CD4-positive, alpha-beta memory T cell (primary cell): ENCODE measurements around the gene DTWD2. TPM values are rescaled to one million over a fixed set of nuclear protein-coding genes. Genes with fewer than 3 reads are reported as not detected.
"Not testable (repeated sequence)": the region's sequence is repeated elsewhere in the genome, so short reads cannot be mapped to it uniquely, and the experiment has no call there.

ENCODE experiments used
- CTCF ChIA-PET: fragments of 350-600 bp; sonication (Branson Sonifier 250); formaldehyde crosslinking; loops from one replicate; lab custom pipeline; 2021; ENCODE audit warnings: inconsistent platforms; ENCODE audit not compliant: partially characterized antibody; lab: Charles Lee
- POLR2A ChIA-PET: fragments of 350-600 bp; sonication (Branson Sonifier 250); formaldehyde crosslinking; loops from one replicate; lab custom pipeline; 2021; ENCODE audit not compliant: partially characterized antibody; lab: Charles Lee
- DNase-seq, 5 donors: peaks; one replicate each; pipeline versions ENCODE4 v3.0.0 to v3.0.0-alpha.2; 2020 to 2022; ENCODE audit warnings: mixed read lengths in 1 of 5
- H3K27ac ChIP-seq: one replicate; pipeline ENCODE4 v1.7.0; 2013; ENCODE audit warnings: low read depth, low read length
- H3K27me3 ChIP-seq: 2 replicates; pipeline ENCODE4 v1.7.0; 2013; ENCODE audit warnings: mild to moderate bottlenecking, low read length, moderate library complexity; ENCODE audit not compliant: insufficient read depth
- H3K36me3 ChIP-seq: 2 replicates; pipeline ENCODE4 v1.7.0; 2013; ENCODE audit warnings: mild to moderate bottlenecking, low read length, moderate library complexity; ENCODE audit not compliant: insufficient read depth
- H3K4me1 ChIP-seq: 2 replicates; pipeline ENCODE4 v1.7.0; 2013; ENCODE audit warnings: mild to moderate bottlenecking, low read length, moderate library complexity; ENCODE audit not compliant: insufficient read depth
- H3K4me3 ChIP-seq, 2 donors: one replicate each; pipeline ENCODE4 v1.7.0; 2013; ENCODE audit warnings: low read length in 2 of 2, mild to moderate bottlenecking in 1 of 2
- H3K9me3 ChIP-seq, 2 donors: one replicate each; pipeline ENCODE4 v1.7.0; 2013; ENCODE audit warnings: low read length in 2 of 2, control low read depth in 1 of 2; ENCODE audit not compliant: control insufficient read depth in 1 of 2
- H3K27ac Mint-ChIP-seq, 7 donors: one replicate each; pipeline ENCODE4 v1.8.0; 2020 to 2021; ENCODE audit warnings: mixed read lengths in 7 of 7, mild to moderate bottlenecking in 6 of 7, inconsistent platforms in 3 of 7, moderate library complexity in 3 of 7
- H3K27me3 Mint-ChIP-seq, 2 donors: one replicate each; pipeline ENCODE4 v1.8.0; 2020 to 2021; ENCODE audit warnings: mixed read lengths in 2 of 2
- H3K36me3 Mint-ChIP-seq, 2 donors: one replicate each; pipeline ENCODE4 v1.8.0; 2020 to 2021; ENCODE audit warnings: mixed read lengths in 2 of 2, inconsistent platforms in 1 of 2, mild to moderate bottlenecking in 1 of 2
- H3K4me1 Mint-ChIP-seq, 4 donors: one replicate each; pipeline ENCODE4 v1.8.0; 2020 to 2021; ENCODE audit warnings: mixed read lengths in 4 of 4, mild to moderate bottlenecking in 1 of 4
- H3K4me3 Mint-ChIP-seq, 8 donors: one replicate each; pipeline ENCODE4 v1.8.0; 2020 to 2021; ENCODE audit warnings: mixed read lengths in 8 of 8, mild to moderate bottlenecking in 7 of 8, moderate library complexity in 6 of 8, inconsistent platforms in 3 of 8
- H3K9me3 Mint-ChIP-seq, 8 donors: one replicate each; pipeline ENCODE4 v1.8.0; 2020 to 2021; ENCODE audit warnings: mixed read lengths in 8 of 8, mild to moderate bottlenecking in 5 of 8, inconsistent platforms in 3 of 8, moderate library complexity in 1 of 8
- intact Hi-C: fragments of 100-400 bp; cut with micrococcal nuclease; formaldehyde crosslinking; loops from one replicate; pipeline ENCODE4 v1.15.1; 2023
- polyA plus RNA-seq, 2 donors: library from polyadenylated mRNA; unstranded; fragments of 300-500 nt; fragmentation: Illumina TruSeq; gene quantifications; one replicate each; pipeline ENCODE4 v1.2.3, GENCODE V29; 2021
- total RNA-seq, 2 experiments: library from RNA; stranded (reverse); gene quantifications; one replicate each; pipeline ENCODE4 v1.2.3, GENCODE V29; 2021

Gene DTWD2
- total and polyA plus RNA-seq, 4 experiments from 2014 or later: 2.0 to 3.5 (median 3.3) TPM

DNA sequence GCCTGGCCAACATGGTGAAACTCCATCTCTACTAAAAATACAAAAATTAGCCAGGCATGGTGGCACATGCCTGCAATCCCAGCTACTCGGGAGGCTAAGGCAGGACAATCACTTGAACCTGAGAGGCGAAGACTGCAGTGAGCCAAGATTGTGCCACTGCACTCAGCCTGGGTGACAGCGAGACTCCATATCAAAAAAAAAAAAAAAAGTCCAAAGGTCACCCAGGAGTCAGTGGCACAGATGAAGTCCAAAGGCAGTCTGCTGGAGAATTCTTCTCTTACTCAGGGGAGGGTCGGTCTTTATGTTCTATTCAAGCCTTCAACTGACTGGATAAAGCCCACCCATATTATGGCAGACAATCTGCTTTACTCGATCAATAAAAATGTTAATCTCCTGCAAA lies 80.8 kb downstream of the DTWD2 start:
- H3K27ac ChIP-seq, H3K9me3 ChIP-seq, H3K27me3 ChIP-seq, H3K4me1 Mint-ChIP-seq, H3K27me3 Mint-ChIP-seq, H3K4me3 Mint-ChIP-seq, H3K9me3 Mint-ChIP-seq, intact Hi-C loops, CTCF ChIA-PET, H3K36me3 ChIP-seq, DNase-seq, POLR2A ChIA-PET, H3K4me1 ChIP-seq, H3K4me3 ChIP-seq, H3K27ac Mint-ChIP-seq: not testable (repeated sequence)
- H3K36me3 Mint-ChIP-seq: peaks cover 0 to 10% of the 10 kb centered on the region in 2 donors

DNA sequence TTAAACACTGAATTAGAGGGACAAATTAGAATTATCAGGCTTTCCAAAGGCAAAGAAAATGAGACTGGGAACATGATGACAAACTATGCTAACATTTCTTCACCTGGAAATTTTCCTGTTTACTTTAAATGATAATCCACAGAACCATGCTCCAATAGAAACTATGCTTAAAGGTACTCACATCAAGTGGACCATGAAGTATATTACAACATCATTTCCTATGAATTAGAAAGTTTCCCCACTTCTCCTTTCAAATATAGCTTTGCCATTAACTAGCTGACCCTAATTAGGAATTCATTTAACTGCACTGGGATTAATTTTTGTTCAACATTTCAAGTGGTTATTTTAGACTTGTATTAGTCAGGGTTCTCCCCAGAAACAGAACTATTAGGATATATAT lies 81.4 kb downstream of the DTWD2 start:
- H3K4me3 ChIP-seq: no peak overlapping the region
- H3K36me3 ChIP-seq: no peaks in the 10 kb centered on the region
- H3K27ac ChIP-seq: no peak overlapping the region
- Mint-ChIP-seq H3K9me3 (no peaks in the 10 kb centered on the region), H3K4me3 (no peak overlapping the region), H3K36me3 (peaks cover 0 to 4% of the 10 kb centered on the region in 2 donors), H3K27me3 (no peaks in the 10 kb centered on the region), H3K27ac (no peak overlapping the region), H3K4me1 (no peaks in the 10 kb centered on the region)
- H3K27me3 ChIP-seq: no peaks in the 10 kb centered on the region
- H3K9me3 ChIP-seq: no peaks in the 10 kb centered on the region
- intact Hi-C loops: no loop called here
- ChIA-PET POLR2A (no interaction called here), CTCF (no interaction called here)
- no peak for DNase-seq
- no peaks in the 10 kb centered on the region for H3K4me1 ChIP-seq

DNA sequence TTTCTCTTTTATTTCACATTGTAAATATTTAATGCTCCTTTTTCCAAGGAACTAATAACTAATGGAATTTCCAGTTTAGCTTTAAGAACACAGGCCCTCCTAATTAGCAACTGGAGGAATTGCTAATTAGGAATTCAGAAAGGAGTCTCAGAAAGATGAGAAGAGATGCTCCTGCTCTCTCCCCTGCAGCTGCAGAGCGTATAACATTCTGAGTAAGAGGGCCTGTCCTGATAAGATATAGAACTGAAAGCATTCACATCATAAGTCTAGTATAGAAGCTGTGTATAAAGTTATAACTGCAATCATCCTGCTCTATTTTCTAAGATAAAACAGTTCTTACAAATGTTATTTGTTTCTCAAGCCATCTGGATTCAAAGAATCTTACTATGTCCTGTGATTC lies 83.2 kb downstream of the DTWD2 start:
- ChIA-PET CTCF (no interaction called here), POLR2A (no interaction called here)
- peaks cover 0 to 4% of the 10 kb centered on the region in 2 donors for H3K36me3 Mint-ChIP-seq
- no peak for DNase-seq
- H3K4me1 ChIP-seq: no peaks in the 10 kb centered on the region
- H3K27ac Mint-ChIP-seq: no peak overlapping the region
- no peak overlapping the region for H3K4me3 Mint-ChIP-seq
- no peak overlapping the region for H3K4me3 ChIP-seq
- no peaks in the 10 kb centered on the region for H3K4me1 Mint-ChIP-seq
- no peaks in the 10 kb centered on the region for H3K27me3 ChIP-seq
- no peaks in the 10 kb centered on the region for H3K9me3 ChIP-seq
- no peaks in the 10 kb centered on the region for H3K36me3 ChIP-seq
- intact Hi-C loops: no loop called here
- H3K27me3 Mint-ChIP-seq: no peaks in the 10 kb centered on the region
- H3K9me3 Mint-ChIP-seq: no peaks in the 10 kb centered on the region
- H3K27ac ChIP-seq: no peak overlapping the region

DNA sequence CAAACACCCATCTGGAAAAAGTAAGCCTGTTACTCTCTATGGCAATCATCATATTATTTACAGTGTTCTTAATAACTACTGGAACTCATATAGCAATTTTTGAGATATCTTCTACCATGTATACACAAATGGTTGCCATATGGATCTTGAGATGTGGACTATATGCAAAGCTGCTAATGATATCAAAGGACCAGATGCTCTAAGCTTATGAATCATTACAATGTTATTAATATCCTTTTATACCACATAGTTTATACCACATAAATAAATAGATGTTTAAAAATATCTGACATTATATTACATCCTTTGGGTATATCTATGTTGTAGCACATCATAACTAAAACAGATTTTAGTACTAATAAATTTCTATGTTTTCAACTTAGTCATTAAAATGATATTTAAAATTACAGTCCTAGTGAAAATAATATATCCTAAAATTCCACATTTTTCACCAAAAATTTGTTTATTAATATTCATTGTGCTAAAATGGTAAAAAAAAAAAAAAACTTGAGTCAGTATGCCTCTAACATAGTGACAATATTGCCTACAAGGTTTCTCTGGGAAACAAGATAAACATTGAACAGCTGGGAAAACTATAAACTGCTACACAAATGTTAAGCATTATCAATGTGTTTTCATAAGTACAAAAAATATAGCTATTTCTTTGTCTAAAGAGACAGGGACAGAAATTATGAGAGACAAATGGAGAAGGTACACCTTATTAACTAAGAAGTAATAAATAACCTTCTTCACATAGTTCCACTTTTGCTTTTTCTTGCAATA lies 85.5 kb downstream of the DTWD2 start:
- intact Hi-C loops: no loop called here
- H3K4me3 ChIP-seq: no peak overlapping the region
- no peaks in the 10 kb centered on the region for H3K27me3 Mint-ChIP-seq
- no peak overlapping the region for H3K27ac ChIP-seq
- DNase-seq: no peak
- no peaks in the 10 kb centered on the region for H3K4me1 Mint-ChIP-seq
- no peaks in the 10 kb centered on the region for H3K9me3 Mint-ChIP-seq
- no peaks in the 10 kb centered on the region for H3K9me3 ChIP-seq
- no peak overlapping the region for H3K4me3 Mint-ChIP-seq
- H3K4me1 ChIP-seq: no peaks in the 10 kb centered on the region
- H3K36me3 ChIP-seq: no peaks in the 10 kb centered on the region
- peaks cover 3 to 4% of the 10 kb centered on the region in 2 donors for H3K36me3 Mint-ChIP-seq
- POLR2A ChIA-PET: no interaction called here
- CTCF ChIA-PET: no interaction called here
- no peak overlapping the region for H3K27ac Mint-ChIP-seq
- no peaks in the 10 kb centered on the region for H3K27me3 ChIP-seq

DNA sequence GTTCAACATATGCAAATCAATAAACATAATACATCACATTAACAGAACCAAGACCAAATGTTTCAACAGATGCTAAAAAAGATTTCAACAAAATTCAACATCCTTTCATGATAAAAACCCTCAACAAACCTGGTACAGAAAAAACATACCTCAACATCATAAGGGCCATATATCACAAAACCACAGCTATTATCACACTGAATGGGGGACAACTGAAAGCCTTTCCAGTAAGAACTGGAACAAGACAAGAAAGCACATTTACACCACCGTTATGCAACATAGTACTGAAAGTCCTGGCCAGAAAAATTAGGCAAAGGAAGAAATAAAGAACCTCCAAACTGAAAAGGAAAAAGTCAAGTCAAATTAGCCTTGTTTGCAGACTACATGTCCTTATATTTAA lies 93.6 kb downstream of the DTWD2 start:
- no peak overlapping the region for H3K4me3 ChIP-seq
- no peaks in the 10 kb centered on the region for H3K9me3 ChIP-seq
- Mint-ChIP-seq H3K27ac (no peak overlapping the region), H3K9me3 (no peaks in the 10 kb centered on the region), H3K36me3 (peaks cover 3 to 9% of the 10 kb centered on the region in 2 donors), H3K4me1 (no peaks in the 10 kb centered on the region), H3K4me3 (no peak overlapping the region), H3K27me3 (no peaks in the 10 kb centered on the region)
- POLR2A ChIA-PET: no interaction called here
- no peaks in the 10 kb centered on the region for H3K27me3 ChIP-seq
- H3K4me1 ChIP-seq: no peaks in the 10 kb centered on the region
- CTCF ChIA-PET: no interaction called here
- intact Hi-C loops: no loop called here
- no peak overlapping the region for H3K27ac ChIP-seq
- H3K36me3 ChIP-seq: no peaks in the 10 kb centered on the region
- DNase-seq: no peak

DNA sequence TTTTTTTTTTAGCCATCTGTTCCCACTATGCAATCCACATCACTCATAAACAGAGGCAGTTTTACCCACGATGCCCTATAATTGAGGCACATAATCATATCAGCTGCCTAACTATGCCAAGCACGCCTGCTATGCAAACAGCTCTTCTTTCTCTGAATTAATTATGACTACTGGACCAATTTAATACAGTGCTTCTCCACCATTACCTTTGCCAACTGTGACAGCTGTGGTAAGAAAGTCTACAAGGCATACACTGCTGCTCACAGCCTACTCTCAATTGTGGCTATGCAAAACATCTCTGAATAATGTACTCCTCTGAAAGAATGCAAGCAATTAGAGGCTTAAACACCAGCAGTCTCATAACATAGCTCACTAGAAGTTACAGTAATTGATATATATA lies 97.1 kb downstream of the DTWD2 start:
- H3K27ac ChIP-seq: no peak overlapping the region
- peaks cover 0 to 9% of the 10 kb centered on the region in 2 donors for H3K36me3 Mint-ChIP-seq
- intact Hi-C loops: no loop called here
- DNase-seq: no peak
- ChIA-PET CTCF (no interaction called here), POLR2A (no interaction called here)
- H3K4me1 Mint-ChIP-seq: no peaks in the 10 kb centered on the region
- no peaks in the 10 kb centered on the region for H3K9me3 ChIP-seq
- no peak overlapping the region for H3K4me3 Mint-ChIP-seq
- no peaks in the 10 kb centered on the region for H3K36me3 ChIP-seq
- H3K27me3 Mint-ChIP-seq: no peaks in the 10 kb centered on the region
- H3K27ac Mint-ChIP-seq: no peak overlapping the region
- no peaks in the 10 kb centered on the region for H3K9me3 Mint-ChIP-seq
- H3K4me3 ChIP-seq: no peak overlapping the region
- H3K4me1 ChIP-seq: no peaks in the 10 kb centered on the region
- no peaks in the 10 kb centered on the region for H3K27me3 ChIP-seq

DNA sequence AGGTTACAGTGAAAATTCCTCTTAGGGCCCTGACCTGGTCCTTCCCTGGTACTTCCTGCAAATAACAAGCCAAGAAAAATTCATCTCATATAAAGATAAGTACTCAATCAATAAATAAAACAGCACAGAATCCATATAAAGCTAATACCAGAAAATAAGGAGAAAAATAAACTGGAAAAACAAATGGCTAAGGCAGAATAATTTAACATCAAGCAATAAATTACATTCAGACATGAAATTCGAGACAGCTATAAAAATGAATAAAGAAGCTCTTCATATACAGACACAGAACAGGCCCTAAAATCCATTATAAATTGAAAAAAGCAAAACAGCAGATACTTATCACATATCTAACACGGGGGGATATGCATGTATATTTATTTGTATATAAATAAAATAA lies 99.2 kb downstream of the DTWD2 start:
- Histone ChIP-seq H3K4me3 (no peak overlapping the region), H3K9me3 (no peaks in the 10 kb centered on the region), H3K36me3 (no peaks in the 10 kb centered on the region), H3K4me1 (no peaks in the 10 kb centered on the region), H3K27ac (no peak overlapping the region), H3K27me3 (no peaks in the 10 kb centered on the region)
- H3K9me3 Mint-ChIP-seq: no peaks in the 10 kb centered on the region
- DNase-seq: no peak
- intact Hi-C loops: no loop called here
- no peaks in the 10 kb centered on the region for H3K4me1 Mint-ChIP-seq
- peaks cover 1 to 6% of the 10 kb centered on the region in 2 donors for H3K36me3 Mint-ChIP-seq
- H3K4me3 Mint-ChIP-seq: no peak overlapping the region
- CTCF ChIA-PET: no interaction called here
- no peaks in the 10 kb centered on the region for H3K27me3 Mint-ChIP-seq
- H3K27ac Mint-ChIP-seq: no peak overlapping the region
- POLR2A ChIA-PET: no interaction called here
